Astrocyte of the cerebellum (primary cell): ENCODE data around the gene CHP2.

ENCODE experiments used
- DNase-seq: peaks from one replicate; pipeline ENCODE4 v3.0.0-alpha.2; 2011; ENCODE audit warnings: low read depth
- H3K4me3 ChIP-seq: 2 replicates; pipeline ENCODE4 v1.5.1; 2011; ENCODE audit warnings: mild to moderate bottlenecking, low read depth, low read length, moderate library complexity
- CTCF ChIP-seq: IDR thresholded peaks from 2 replicates; pipeline ENCODE4 v1.5.1; 2012; ENCODE audit warnings: low read length, low read depth, moderate library complexity, mild to moderate bottlenecking; ENCODE audit errors: missing control alignments
- in situ Hi-C: cut with HindIII; loops from 2 replicates; pipeline ENCODE4 v1.10.0; 2017; ENCODE audit warnings: low sequenced_read_pairs

Gene CHP2

DNA sequence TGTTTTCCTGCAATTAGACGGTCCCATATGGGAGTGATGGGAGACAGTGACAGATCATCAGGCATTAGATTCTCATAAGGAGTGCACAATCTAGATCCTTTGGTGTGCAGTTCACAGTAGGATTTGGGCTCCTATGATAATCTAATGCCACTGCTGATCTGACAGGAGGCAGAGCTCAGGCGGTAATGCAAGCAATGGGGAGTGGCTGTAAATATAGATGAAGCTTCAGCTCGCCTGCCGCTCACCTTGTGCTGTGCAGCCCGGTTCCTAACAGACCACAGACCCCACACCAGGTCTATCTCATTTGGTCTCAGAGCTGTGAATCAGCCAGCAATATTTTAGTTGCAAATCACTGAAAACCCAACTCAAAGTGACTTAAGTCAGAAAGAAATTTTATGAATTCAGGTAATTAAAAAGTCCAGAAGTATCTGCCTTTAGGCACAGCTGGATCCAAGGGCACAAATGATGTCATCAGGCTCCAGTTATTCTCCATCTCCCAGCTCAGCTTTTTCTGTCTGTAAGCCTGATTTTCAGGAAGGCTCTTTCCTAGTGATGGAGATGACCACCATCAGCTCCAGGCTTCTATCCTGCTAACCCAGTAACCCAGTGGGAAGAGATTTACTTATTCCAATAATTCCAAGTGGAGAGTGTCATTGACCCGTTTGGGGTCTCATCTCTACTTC, 3.3 kb downstream of the CHP2 start:
- TF ChIP-seq CTCF: no peak
- in situ Hi-C loops: no loop called here
- DNase-seq: no peak

DNA sequence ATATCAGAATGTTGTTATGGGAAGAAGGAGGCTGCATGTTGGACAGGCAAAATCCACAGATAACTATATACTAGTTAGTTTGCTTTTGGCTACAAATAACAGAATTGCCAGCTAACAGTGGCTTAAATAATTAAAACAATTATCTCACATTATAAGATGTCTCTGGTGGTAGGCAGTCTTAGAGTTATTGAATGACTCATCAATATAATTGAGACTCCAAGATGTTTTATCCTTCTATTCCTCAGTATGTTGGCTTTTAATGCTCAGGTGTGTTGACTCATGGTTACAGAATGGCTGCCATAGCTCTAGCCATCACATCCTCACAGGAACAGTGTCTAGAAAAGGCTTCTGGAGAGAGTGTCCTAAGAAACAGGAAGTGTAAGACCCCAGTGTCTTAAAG, 11.1 kb downstream of the CHP2 start:
- DNase-seq: no peak
- no peak for TF ChIP-seq CTCF
- no peak overlapping the region for H3K4me3 ChIP-seq
- in situ Hi-C loops: no loop called here

More for the DNA sequence above, 3.3 kb downstream of the CHP2 start:
- H3K4me3 ChIP-seq: no peak overlapping the region

GRCh38 chr16:23768581-23768980, 13.8 kb downstream of the CHP2 start:
- DNase-seq: no peak
- in situ Hi-C loops: no loop called here
- no peak for TF ChIP-seq CTCF
- H3K4me3 ChIP-seq: no peak overlapping the region

- TF ChIP-seq CTCF: no peak
- H3K4me3 ChIP-seq: no peak overlapping the region
- in situ Hi-C loops: no loop called here
- DNase-seq: no peak
These were observed 16.2 kb downstream of the CHP2 start for GRCh38 chr16:23771027-23771426.

- DNase-seq: no peak
- no peak for TF ChIP-seq CTCF
- no peak overlapping the region for H3K4me3 ChIP-seq
- in situ Hi-C loops: no loop called here
These were observed 16.8 kb downstream of the CHP2 start for GRCh38 chr16:23771642-23772041.

DNA sequence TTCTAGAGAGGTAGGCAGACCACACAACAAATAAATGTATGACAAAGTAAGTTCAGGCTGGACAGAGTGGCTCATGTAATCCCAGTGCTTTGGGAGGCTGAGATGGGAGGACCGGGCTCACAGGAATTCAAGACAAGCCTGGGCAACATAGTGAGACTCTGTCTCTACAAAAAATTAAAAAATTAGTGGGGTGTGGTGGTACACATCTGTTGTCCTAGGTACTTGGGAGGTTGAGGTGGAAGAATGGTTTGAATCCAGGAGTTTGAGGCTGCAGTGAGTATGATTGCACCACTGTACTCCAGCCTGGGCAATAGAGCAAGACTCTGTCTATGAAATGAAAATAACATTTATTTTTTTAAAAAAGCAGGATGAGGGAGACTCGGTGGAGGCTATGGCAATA, 18.5 kb downstream of the CHP2 start:
- DNase-seq: no peak
- no peak for TF ChIP-seq CTCF
- in situ Hi-C loops: no loop called here
- no peak overlapping the region for H3K4me3 ChIP-seq
